Hindlimb muscle (tissue), 1 donor: ENCODE measurements around the gene C6orf163. TPM values are rescaled to one million over a fixed set of nuclear protein-coding genes. Genes with fewer than 3 reads are reported as not detected.

Experiments
- polyA plus RNA-seq: library from polyadenylated mRNA; unstranded; fragments of 120-200 nt; gene quantifications from one replicate; pipeline ENCODE4 v1.2.1, GENCODE V29; 2013; ENCODE audit not compliant: insufficient read length

Gene C6orf163
- polyA plus RNA-seq, 1 donor: 2.0 TPM

Other genes with a start within 250 kb of the C6orf163 start
- 0.54 TPM for gene CGA, start 249.7 kb upstream of the C6orf163 start, polyA plus RNA-seq
- 16.9 TPM for gene ZNF292, start 189.2 kb upstream of the C6orf163 start, polyA plus RNA-seq
- gene SMIM8, start 22.2 kb upstream of the C6orf163 start, polyA plus RNA-seq: 10.7 TPM
- gene GJB7, start 15.5 kb upstream of the C6orf163 start, polyA plus RNA-seq: not detected
- 0.13 TPM for gene CFAP206, start 63.2 kb downstream of the C6orf163 start, polyA plus RNA-seq
- 16.4 TPM for gene SLC35A1, start 128.2 kb downstream of the C6orf163 start, polyA plus RNA-seq
- gene RARS2, start 245.2 kb downstream of the C6orf163 start, polyA plus RNA-seq: 39.7 TPM
- 22.3 TPM for gene ORC3, start 245.3 kb downstream of the C6orf163 start, polyA plus RNA-seq